Loucy (cell line): Measurements from ENCODE around the gene MTMR4.

Experiments
- H2AFZ ChIP-seq: fragments of 200-600 bp; sonication (generic); 2 replicates; pipeline ENCODE4 v1.6.0; 2016; ENCODE audit warnings: antibody characterized with exemption, mild to moderate bottlenecking, low read length, moderate library complexity
- H3F3A ChIP-seq: fragments of 200-600 bp; 2 replicates; pipeline ENCODE4 v1.6.0; 2016; ENCODE audit warnings: antibody characterized with exemption, low read depth, mild to moderate bottlenecking
- H3K27me3 ChIP-seq: fragments of 200-600 bp; sonication (generic); 2 replicates; pipeline ENCODE4 v1.6.1; 2014; ENCODE audit warnings: low read length, mild to moderate bottlenecking; ENCODE audit not compliant: insufficient read depth, poor library complexity, severe bottlenecking
- H3K36me3 ChIP-seq: fragments of 200-600 bp; sonication (generic); 2 replicates; pipeline ENCODE4 v1.6.1; 2016; ENCODE audit warnings: low read length; ENCODE audit not compliant: insufficient read depth
- H3K4me1 ChIP-seq: fragments of 200-600 bp; sonication (generic); 2 replicates; pipeline ENCODE4 v1.5.1; 2014; ENCODE audit warnings: low read length, mild to moderate bottlenecking; ENCODE audit not compliant: insufficient read depth, poor library complexity, severe bottlenecking
- H3K4me2 ChIP-seq: fragments of 200-600 bp; sonication (generic); 2 replicates; pipeline ENCODE4 v1.6.0; 2014; ENCODE audit warnings: antibody characterized with exemption, low read length, low read depth, mild to moderate bottlenecking; ENCODE audit not compliant: poor library complexity, severe bottlenecking
- H3K4me3 ChIP-seq: fragments of 200-600 bp; sonication (generic); 2 replicates; pipeline ENCODE4 v1.5.1; 2014; ENCODE audit warnings: low read length, mild to moderate bottlenecking, mixed read lengths; ENCODE audit not compliant: poor library complexity, severe bottlenecking
- H3K79me2 ChIP-seq: fragments of 200-600 bp; sonication (generic); 2 replicates; pipeline ENCODE4 v1.6.1; 2014; ENCODE audit warnings: low read length; ENCODE audit not compliant: insufficient read depth
- H3K9ac ChIP-seq: fragments of 200-600 bp; sonication (generic); 2 replicates; pipeline ENCODE4 v1.6.0; 2014; ENCODE audit warnings: mild to moderate bottlenecking, low read depth, low read length, moderate library complexity; ENCODE audit not compliant: poor library complexity, severe bottlenecking
- H3K9me2 ChIP-seq: fragments of 200-600 bp; sonication (generic); replicated peaks from 2 replicates; pipeline ENCODE4 v1.6.1; 2016; ENCODE audit warnings: low read depth, low read length, mixed read lengths
- H3K9me3 ChIP-seq: fragments of 200-600 bp; sonication (generic); 2 replicates; pipeline ENCODE4 v1.6.1; 2014; ENCODE audit warnings: mild to moderate bottlenecking, antibody characterized with exemption, low read length, low read depth; ENCODE audit not compliant: insufficient read depth
- H4K20me1 ChIP-seq: fragments of 200-600 bp; sonication (generic); 2 replicates; pipeline ENCODE4 v1.6.0; 2014; ENCODE audit warnings: antibody characterized with exemption, low read length, mild to moderate bottlenecking; ENCODE audit not compliant: insufficient read depth, poor library complexity, severe bottlenecking
- CTCF ChIP-seq: fragments of 200-600 bp; sonication (generic); conservative IDR thresholded peaks from 2 replicates; pipeline ENCODE4 v1.5.1; 2014; ENCODE audit warnings: mild to moderate bottlenecking, antibody characterized with exemption, low read length
- EZH2phosphoT487 ChIP-seq: fragments of 200-600 bp; IDR thresholded peaks from 2 replicates; pipeline ENCODE4 v1.6.1; 2018; ENCODE audit warnings: antibody characterized with exemption, mild to moderate bottlenecking, moderate library complexity, borderline replicate concordance

MTMR4 gene

GRCh38 chr17:58521680-58522079 is 7.2 kb upstream of the MTMR4 start:
- peaks cover 25% of the 10 kb centered on the region for H3K4me1 ChIP-seq
- no peak for TF ChIP-seq EZH2phosphoT487
- TF ChIP-seq CTCF: no peak
- H3K27me3 ChIP-seq: no peaks in the 10 kb centered on the region
- H3K9me3 ChIP-seq: no peaks in the 10 kb centered on the region
- peaks cover 6% of the 10 kb centered on the region for H3K79me2 ChIP-seq
- no peaks in the 10 kb centered on the region for H4K20me1 ChIP-seq
- H2AFZ ChIP-seq: no peak overlapping the region
- no peak overlapping the region for H3K4me3 ChIP-seq
- H3F3A ChIP-seq: peaks cover 7% of the 10 kb centered on the region
- no peaks in the 10 kb centered on the region for H3K36me3 ChIP-seq
- H3K9ac ChIP-seq: no peak overlapping the region
- no peaks in the 10 kb centered on the region for H3K9me2 ChIP-seq
- no peak overlapping the region for H3K4me2 ChIP-seq

- Histone ChIP-seq H3K36me3 (no peaks in the 10 kb centered on the region), H3K4me3 (no peak overlapping the region), H3K4me2 (peak overlapping the region; percentile 82), H3K9ac (peak overlapping the region; percentile 91), H3K79me2 (peaks cover 10% of the 10 kb centered on the region), H3K9me2 (no peaks in the 10 kb centered on the region), H3F3A (peaks cover 7% of the 10 kb centered on the region), H3K27me3 (no peaks in the 10 kb centered on the region), H4K20me1 (no peaks in the 10 kb centered on the region), H3K4me1 (peaks cover 21% of the 10 kb centered on the region), H2AFZ (no peak overlapping the region), H3K9me3 (no peaks in the 10 kb centered on the region)
- TF ChIP-seq CTCF (peak; percentile 50), EZH2phosphoT487 (no peak)
Measured at GRCh38 chr17:58520843-58521430, 6.5 kb upstream of the MTMR4 start.

GRCh38 chr17:58517928-58518609 is 3.6 kb upstream of the MTMR4 start:
- Histone ChIP-seq H3K79me2 (peaks cover 23% of the 10 kb centered on the region), H3K36me3 (no peaks in the 10 kb centered on the region), H3K4me3 (peak overlapping the region; percentile 86), H3K27me3 (no peaks in the 10 kb centered on the region), H3K9ac (peak overlapping the region; percentile 91), H3K9me3 (no peaks in the 10 kb centered on the region), H3K9me2 (no peaks in the 10 kb centered on the region), H3F3A (peaks cover 7% of the 10 kb centered on the region), H4K20me1 (peaks cover 7% of the 10 kb centered on the region), H2AFZ (peak overlapping the region; percentile 92), H3K4me2 (peak overlapping the region; percentile 82), H3K4me1 (peaks cover 39% of the 10 kb centered on the region)
- TF ChIP-seq CTCF (no peak), EZH2phosphoT487 (no peak)
